HepG2 (cell line): Measurements from ENCODE around the gene TM4SF4. TPM values are rescaled to one million over a fixed set of nuclear protein-coding genes. Genes with fewer than 3 reads are reported as not detected.

ENCODE experiments used
- AGO2 ChIP-seq: fragments of 200-400 bp; formaldehyde crosslinking; optimal IDR thresholded peaks from 2 replicates; pipeline ENCODE3; 2017; ENCODE audit warnings: mild to moderate bottlenecking, low read depth, low read length, moderate library complexity
- CTCF ChIP-seq: sonication (generic); formaldehyde crosslinking; IDR thresholded peaks from 2 replicates; pipeline ENCODE4 v1.5.0; 2020; ENCODE audit warnings: mild to moderate bottlenecking, missing genetic modification reagents, moderate library complexity
- GLI4 ChIP-seq: sonication (generic); formaldehyde crosslinking; IDR thresholded peaks from 2 replicates; pipeline ENCODE4 v1.5.1; 2020; ENCODE audit warnings: missing genetic modification reagents, mild to moderate bottlenecking, moderate library complexity, borderline replicate concordance
- HINFP ChIP-seq: sonication (generic); formaldehyde crosslinking; IDR thresholded peaks from 2 replicates; pipeline ENCODE4 v1.4.0; 2020; ENCODE audit warnings: low read depth, mild to moderate bottlenecking, missing genetic modification reagents
- HIVEP1 ChIP-seq: sonication (generic); formaldehyde crosslinking; IDR thresholded peaks from 2 replicates; pipeline ENCODE4 v1.4.0; 2020; ENCODE audit warnings: mild to moderate bottlenecking, missing genetic modification reagents
- HMGA1 ChIP-seq: sonication (generic); formaldehyde crosslinking; conservative IDR thresholded peaks from 2 replicates; pipeline ENCODE4 v1.4.0; 2020; ENCODE audit warnings: missing genetic modification reagents
- HOXA9 ChIP-seq: sonication (generic); formaldehyde crosslinking; IDR thresholded peaks from 2 replicates; pipeline ENCODE4 v1.8.1; 2022; ENCODE audit warnings: missing genetic modification reagents, mild to moderate bottlenecking, moderate library complexity, borderline replicate concordance
- KAT2B ChIP-seq: fragments of 150-350 bp; IDR thresholded peaks from 2 replicates; pipeline ENCODE4 v1.6.1; 2014; ENCODE audit warnings: low read depth, low read length, borderline replicate concordance
- MTA1 ChIP-seq: sonication (generic); formaldehyde crosslinking; IDR thresholded peaks from 2 replicates; pipeline ENCODE4 v1.4.0; 2020; ENCODE audit warnings: missing genetic modification reagents, mild to moderate bottlenecking, borderline replicate concordance
- RXRA ChIP-seq: sonication (generic); formaldehyde crosslinking; IDR thresholded peaks from 2 replicates; pipeline ENCODE4 v1.5.1; 2020; ENCODE audit warnings: missing genetic modification reagents
- RXRB ChIP-seq: IDR thresholded peaks from 2 replicates; pipeline ENCODE4 v1.6.1; 2016; ENCODE audit warnings: borderline replicate concordance, missing genetic modification reagents, missing compliant biosample characterization
- SMAD9 ChIP-seq: sonication (generic); formaldehyde crosslinking; IDR thresholded peaks from 2 replicates; pipeline ENCODE4 v1.5.1; 2020; ENCODE audit warnings: mild to moderate bottlenecking, missing genetic modification reagents
- TBX2 ChIP-seq: sonication (generic); formaldehyde crosslinking; IDR thresholded peaks from 2 replicates; pipeline ENCODE4 v1.5.0; 2020; ENCODE audit warnings: missing genetic modification reagents, mild to moderate bottlenecking, borderline replicate concordance
- THAP9 ChIP-seq: sonication (generic); formaldehyde crosslinking; IDR thresholded peaks from 2 replicates; pipeline ENCODE4; 2020; ENCODE audit warnings: missing genetic modification reagents, mild to moderate bottlenecking, borderline replicate concordance
- XRCC5 ChIP-seq: fragments of 200-400 bp; formaldehyde crosslinking; optimal IDR thresholded peaks from 2 replicates; pipeline ENCODE3; 2017; ENCODE audit warnings: mild to moderate bottlenecking, low read length
- ZFP90 ChIP-seq: sonication (generic); formaldehyde crosslinking; IDR thresholded peaks from 2 replicates; pipeline ENCODE4 v1.8.0; 2022; ENCODE audit warnings: missing genetic modification reagents, mild to moderate bottlenecking, inconsistent platforms, borderline replicate concordance
- ZNF101 ChIP-seq: sonication (generic); formaldehyde crosslinking; IDR thresholded peaks from 2 replicates; pipeline ENCODE4 v1.4.0; 2020; ENCODE audit warnings: mild to moderate bottlenecking, low read depth, missing genetic modification reagents, borderline replicate concordance
- ZNF234 ChIP-seq: sonication (generic); formaldehyde crosslinking; conservative IDR thresholded peaks from 2 replicates; pipeline ENCODE4 v1.5.1; 2020; ENCODE audit warnings: mild to moderate bottlenecking, missing genetic modification reagents
- ZNF24 ChIP-seq: fragments of 450-650 bp; IDR thresholded peaks from 2 replicates; pipeline ENCODE4 v1.6.1; 2017; ENCODE audit warnings: antibody characterized with exemption, mild to moderate bottlenecking
- ZNF709 ChIP-seq: sonication (generic); formaldehyde crosslinking; IDR thresholded peaks from 2 replicates; pipeline ENCODE4 v1.5.0; 2020; ENCODE audit warnings: mild to moderate bottlenecking, missing genetic modification reagents
- ZNF761 ChIP-seq: sonication (generic); formaldehyde crosslinking; conservative IDR thresholded peaks from 2 replicates; pipeline ENCODE4 v1.4.0; 2020; ENCODE audit warnings: mild to moderate bottlenecking, missing genetic modification reagents
- ZNF781 ChIP-seq: sonication (generic); formaldehyde crosslinking; IDR thresholded peaks from 2 replicates; pipeline ENCODE4 v1.5.1; 2020; ENCODE audit warnings: borderline replicate concordance, mild to moderate bottlenecking, missing genetic modification reagents; ENCODE audit errors: not compliant biosample characterization
- ZNF878 ChIP-seq: sonication (generic); formaldehyde crosslinking; IDR thresholded peaks from 2 replicates; pipeline ENCODE4 v1.8.1; 2023; ENCODE audit warnings: mild to moderate bottlenecking, missing genetic modification reagents, moderate library complexity
- polyA plus RNA-seq, 8 experiments: library from polyadenylated mRNA; depleted of rRNA in 3 of 8; stranded (reverse) in 7 of 8; unstranded in 1 of 8; fragments of >200 nt; fragmentation: Illumina TruSeq in 4 of 8; extraction: Trizol in 4 of 8; gene quantifications; 2 replicates each; pipeline versions ENCODE4 v1.2.1 to v1.2.3, GENCODE V29; 2011 to 2016; ENCODE audit warnings: low read depth in 4 of 8, missing spikeins in 1 of 8, mixed read lengths in 1 of 8; ENCODE audit not compliant: insufficient read depth in 1 of 8
- total RNA-seq, 5 experiments: library from RNA; depleted of rRNA; stranded (reverse); fragments of >200 nt; fragmentation: Illumina TruSeq; extraction: Trizol; gene quantifications; 2 replicates each; pipeline ENCODE4 v1.2.3, GENCODE V29; 2016; ENCODE audit warnings: low read depth in 1 of 5

The TM4SF4 gene
- total and polyA plus RNA-seq, 2 of the 13 experiments (the other 11 are each of a cell fraction or from before 2014, with no cell fraction given), result 0.63 to 0.95 TPM

GRCh38 chr3:149493315-149494021, 19.0 kb downstream of the TM4SF4 start (continued):
- no peak for TF ChIP-seq RXRA (CRISPR knock-in tag)
- no peak for TF ChIP-seq ZNF878 (CRISPR knock-in tag)
- TF ChIP-seq TBX2 (CRISPR knock-in tag), result peak; percentile 67
- TF ChIP-seq GLI4, result no peak
- no peak for TF ChIP-seq HIVEP1 (CRISPR knock-in tag)
- TF ChIP-seq ZNF101 (CRISPR knock-in tag), result no peak
- TF ChIP-seq MTA1 (CRISPR knock-in tag), result peak; percentile 69; the same call in 1 of the 2 replicates
- no peak for TF ChIP-seq KAT2B
- 0 out of 2 replicates have a peak, but pooled peaks have one; percentile 12 for TF ChIP-seq ZNF24
- TF ChIP-seq ZFP90 (CRISPR knock-in tag), result peak; percentile 19; the same call in 1 of the 2 replicates
- 0 out of 2 replicates have a peak, but pooled peaks have one; percentile 38 for TF ChIP-seq ZNF761 (CRISPR knock-in tag)
- TF ChIP-seq THAP9 (CRISPR knock-in tag), result peak; percentile 58; the same call in 1 of the 2 replicates
- peak; percentile 78; the same call in 1 of the 2 replicates for TF ChIP-seq RXRB
- TF ChIP-seq XRCC5, result peak; percentile 49
- no peak for TF ChIP-seq ZNF781 (CRISPR knock-in tag)
- TF ChIP-seq CTCF, result peak; percentile 5; the same call in 1 of the 2 replicates
- TF ChIP-seq AGO2, result no peak
- no peak for TF ChIP-seq HMGA1 (CRISPR knock-in tag)
- TF ChIP-seq HINFP (CRISPR knock-in tag), result no peak
- TF ChIP-seq ZNF234 (CRISPR knock-in tag), result no peak
- no peak for TF ChIP-seq HOXA9 (CRISPR knock-in tag)
- TF ChIP-seq ZNF709 (CRISPR knock-in tag), result no peak
- no peak for TF ChIP-seq SMAD9 (CRISPR knock-in tag)
